GM12878 (cell line): Measurements from ENCODE around the gene NCKAP5L. TPM values are rescaled to one million over a fixed set of nuclear protein-coding genes. Genes with fewer than 3 reads are reported as not detected.

ENCODE experiments used
- ATAC-seq: fragments of 200-7000 bp; cut with Tn5 transposase; 3 replicates; pipeline ENCODE4 v1.9.1; 2020; ENCODE audit warnings: mild to moderate bottlenecking, moderate library complexity
- BruUV-seq: library from RNA; stranded (reverse); fragments of 400-500 nt; replicated peaks from 2 replicates; lab custom pipeline; 2021; lab: Mats Ljungman, UMichigan
- CTCF ChIA-PET: fragments of 300-600 bp; sonication (Branson Sonifier 250); formaldehyde crosslinking; extraction: SDS; loops from one replicate; lab custom pipeline; 2021; ENCODE audit warnings: inconsistent platforms; lab: Yijun Ruan, JAX
- POLR2A ChIA-PET: fragments of 350-600 bp; formaldehyde crosslinking; extraction: SDS; loops from one replicate; lab custom pipeline; 2021; ENCODE audit warnings: inconsistent platforms; lab: Charles Lee
- RAD21 ChIA-PET: fragments of 300-600 bp; sonication (Branson Sonifier 250); formaldehyde crosslinking; loops from one replicate; lab custom pipeline; 2023; ENCODE audit warnings: antibody characterized with exemption; ENCODE audit not compliant: unreplicated experiment; lab: Charles Lee
- SMC1A ChIA-PET: fragments of 300-600 bp; sonication (Branson Sonifier 250); formaldehyde crosslinking; loops from one replicate; lab custom pipeline; 2023; ENCODE audit not compliant: unreplicated experiment, uncharacterized antibody; lab: Charles Lee
- DNase-seq: peaks from one replicate; pipeline ENCODE4 v3.0.0-alpha.2; 2011; ENCODE audit warnings: low read depth, low spot score
- FAIRE-seq: peaks from 3 replicates; lab custom pipeline; 2011; peaks lifted over from hg19 to GRCh38; lab: Jason Lieb, UNC
- H2AFZ ChIP-seq: 2 replicates; pipeline ENCODE4 v1.6.0; 2011; ENCODE audit warnings: low read depth, low read length, control low read depth; ENCODE audit not compliant: control insufficient read depth
- H3K27ac ChIP-seq: 2 replicates; pipeline ENCODE4 v1.5.1; 2011; ENCODE audit warnings: control low read depth; ENCODE audit not compliant: control insufficient read depth, insufficient read depth
- H3K27me3 ChIP-seq, 2 experiments: replicated peaks in 1 of 2; 2 replicates each; pipeline versions ENCODE4 v1.6.0 to v1.6.1; 2011; ENCODE audit warnings: low read length in 1 of 2; ENCODE audit not compliant: control insufficient read depth in 2 of 2, insufficient read depth in 2 of 2
- H3K36me3 ChIP-seq, 2 experiments: 2 replicates each; pipeline ENCODE4 v1.5.1; 2011; ENCODE audit warnings: low read length in 1 of 2; ENCODE audit not compliant: control insufficient read depth in 2 of 2, insufficient read depth in 2 of 2
- H3K4me1 ChIP-seq: 2 replicates; pipeline ENCODE4 v1.6.1; 2011; ENCODE audit warnings: mild to moderate bottlenecking, low read length, moderate library complexity, mixed read lengths; ENCODE audit not compliant: control insufficient read depth, insufficient read depth
- H3K4me2 ChIP-seq: 2 replicates; pipeline ENCODE4 v1.6.0; 2011; ENCODE audit warnings: control low read depth; ENCODE audit not compliant: control insufficient read depth, insufficient read depth
- H3K4me3 ChIP-seq: fragments of 200-600 bp; sonication (generic); 2 replicates; pipeline ENCODE4 v1.5.1; 2016
- H3K79me2 ChIP-seq: 2 replicates; pipeline ENCODE4 v1.6.0; 2011; ENCODE audit warnings: low read length; ENCODE audit not compliant: control insufficient read depth, insufficient read depth
- H3K9ac ChIP-seq: 2 replicates; pipeline ENCODE4 v1.8.0; 2011; ENCODE audit warnings: low read length, control low read depth, mixed read lengths; ENCODE audit not compliant: control insufficient read depth, insufficient read depth
- H3K9me3 ChIP-seq: replicated peaks from 3 replicates; pipeline ENCODE4 v1.5.1; 2011; ENCODE audit warnings: mild to moderate bottlenecking, low read length; ENCODE audit not compliant: control insufficient read depth, insufficient read depth
- H4K20me1 ChIP-seq: 2 replicates; pipeline ENCODE4 v1.6.0; 2011; ENCODE audit not compliant: control insufficient read depth, insufficient read depth
- BHLHE40 ChIP-seq, 2 experiments: fragments of 450-650 bp in 1 of 2; IDR thresholded peaks; 2 replicates each; pipeline ENCODE4 v1.6.1; 2011 to 2017; ENCODE audit warnings: low read depth in 2 of 2, borderline replicate concordance in 1 of 2, improper control_type of control experiment in 1 of 2, low read length in 1 of 2, mild to moderate bottlenecking in 1 of 2
- CBX5 ChIP-seq: sonication (generic); IDR thresholded peaks from 2 replicates; pipeline ENCODE4 v1.6.1; 2016; ENCODE audit warnings: low read depth, moderate library complexity, mild to moderate bottlenecking, inconsistent platforms
- CTCF ChIP-seq, 3 experiments: IDR thresholded peaks in 2 of 3; conservative IDR thresholded peaks in 1 of 3; 2 replicates each; pipeline ENCODE4 v1.5.1; 2011; ENCODE audit warnings: low read depth in 3 of 3, low read length in 3 of 3, mild to moderate bottlenecking in 3 of 3, control low read depth in 2 of 3, moderate library complexity in 2 of 3, inconsistent platforms in 1 of 3, mixed read lengths in 1 of 3; ENCODE audit not compliant: control insufficient read depth in 2 of 3, insufficient read depth in 1 of 3; ENCODE audit errors: extremely low read depth in 1 of 3
- DPF2 ChIP-seq: fragments of 450-650 bp; IDR thresholded peaks from 2 replicates; pipeline ENCODE4 v1.6.1; 2017; ENCODE audit warnings: mild to moderate bottlenecking
- EED ChIP-seq: sonication (generic); IDR thresholded peaks from 2 replicates; pipeline ENCODE4 v1.6.1; 2016; ENCODE audit warnings: antibody characterized with exemption, low read depth
- HDGF ChIP-seq: fragments of 450-650 bp; IDR thresholded peaks from 2 replicates; pipeline ENCODE4 v1.6.1; 2016; ENCODE audit warnings: antibody characterized with exemption
- JUND ChIP-seq: IDR thresholded peaks from 2 replicates; pipeline ENCODE4 v1.6.1; 2012; ENCODE audit warnings: low read depth, mild to moderate bottlenecking, low read length, improper control_type of control experiment, moderate library complexity
- LARP7 ChIP-seq: fragments of 450-650 bp; IDR thresholded peaks from 2 replicates; pipeline ENCODE4 v1.6.1; 2017; ENCODE audit warnings: mild to moderate bottlenecking
- PAX5 ChIP-seq: IDR thresholded peaks from 2 replicates; pipeline ENCODE4 v1.6.1; 2011; ENCODE audit warnings: low read depth, low read length, borderline replicate concordance
- POU2F2 ChIP-seq: IDR thresholded peaks from 3 replicates; pipeline ENCODE4 v1.6.1; 2011; ENCODE audit warnings: low read depth, mild to moderate bottlenecking, low read length, borderline replicate concordance
- RAD21 ChIP-seq: IDR thresholded peaks from 2 replicates; pipeline ENCODE4 v1.6.1; 2011; ENCODE audit warnings: mild to moderate bottlenecking, low read depth, low read length, moderate library complexity; ENCODE audit not compliant: insufficient read depth
- RUNX3 ChIP-seq: IDR thresholded peaks from 2 replicates; pipeline ENCODE4 v1.6.1; 2012; ENCODE audit warnings: low read length, inconsistent platforms
- SMC3 ChIP-seq: IDR thresholded peaks from 2 replicates; pipeline ENCODE4 v1.6.1; 2011; ENCODE audit warnings: low read length, improper control_type of control experiment, borderline replicate concordance
- YY1 ChIP-seq: IDR thresholded peaks from 2 replicates; pipeline ENCODE4 v1.6.1; 2011; ENCODE audit warnings: low read depth, mild to moderate bottlenecking, low read length
- ZSCAN29 ChIP-seq: fragments of 450-650 bp; IDR thresholded peaks from 2 replicates; pipeline ENCODE4 v1.6.1; 2017; ENCODE audit warnings: mild to moderate bottlenecking, moderate library complexity
- WGBS: methylation state at CpG from one replicate; pipeline ENCODE4 v1.1.6; 2016; ENCODE audit warnings: low lambda C conversion rate; ENCODE audit not compliant: insufficient replicate concordance, insufficient coverage; ENCODE audit errors: missing lambda C conversion rate; 5-methylcytosine and 5-hydroxymethylcytosine counted together
- in situ Hi-C: fragments of 300-500 bp; cut with MboI; formaldehyde crosslinking; loops from 9 replicates; pipeline ENCODE4 v1.14.3; 2018; ENCODE audit warnings: mixed read lengths
- intact Hi-C: fragments of 100-400 bp; cut with micrococcal nuclease; formaldehyde crosslinking; loops from one replicate; pipeline ENCODE4 v1.14.2; 2022; ENCODE audit not compliant: unreplicated experiment
- polyA plus RNA-seq, 11 experiments: library from polyadenylated mRNA; depleted of rRNA in 4 of 11; unstranded in 6 of 11; stranded (reverse) in 5 of 11; fragments of >200 nt; fragmentation: Nextera tagmentation in 4 of 11; fragmentation: Illumina TruSeq in 1 of 11; extraction: Ambion mirVana in 4 of 11; extraction: Trizol in 1 of 11; gene quantifications; 1 replicate in 1 of 11; 2 replicates in 10 of 11; pipeline versions ENCODE4 v1.2.1 to v1.2.3, GENCODE V29; 2011 to 2016; ENCODE audit warnings: inconsistent platforms in 2 of 11, missing spikeins in 2 of 11, low read depth in 1 of 11
- total RNA-seq, 4 experiments: library from RNA; depleted of rRNA in 3 of 4; stranded (reverse); fragments of >200 nt in 3 of 4; fragmentation: Illumina TruSeq in 1 of 4; extraction: Trizol in 1 of 4; gene quantifications; 2 replicates each; pipeline versions ENCODE4 v1.2.1 to v1.2.3, GENCODE V29; 2013 to 2021

Gene NCKAP5L
- total and polyA plus RNA-seq, 10 of the 15 experiments (the other 5 are each of a cell fraction or from before 2014, with no cell fraction given), result 0.03 to 15.8 (median 4.4) TPM

GRCh38 chr12:49867570-49868341 lies 39.5 kb upstream of the NCKAP5L start (continued):
- TF ChIP-seq BHLHE40 (IDR thresholded peaks at IDR 0.05; ENCODE audit: borderline replicate concordance in 1 of 2, low read depth in 2 of 2, low read length in 1 of 2), result no peak

GRCh38 chr12:49866859-49867569 lies 38.8 kb upstream of the NCKAP5L start:
- Histone ChIP-seq H3K9me3 (no peaks in the 10 kb centered on the region), H3K27ac (no peak overlapping the region), H3K4me2 (no peak overlapping the region), H4K20me1 (0 out of 2 replicates have a peak, but pooled peaks cover 2% of the 10 kb centered on the region), H3K27me3 (no peaks in the 10 kb centered on the region; a peak in 2 of 4 replicates), H3K9ac (no peak overlapping the region), H3K4me3 (no peak overlapping the region), H2AFZ (peak overlapping the region; percentile 37; the same call in 1 of the 2 replicates), H3K36me3 (no peaks in the 10 kb centered on the region), H3K79me2 (no peaks in the 10 kb centered on the region), H3K4me1 (no peaks in the 10 kb centered on the region)
- 48% methylated on average over 15 of the region's 19 CpGs for WGBS
- DNase-seq, result no peak
- peak; percentile 96 for ATAC-seq
- in situ Hi-C loops (no loop called here), intact Hi-C loops (loop anchor here (5.0 to 10.0 kb wide), 2 partner anchors 188 to 205 kb away; partner anchors contain the start of gene ASIC1)
- POLR2A ChIA-PET, result no interaction called here
- CTCF ChIA-PET, result interaction anchor here (0.6 to 3.7 kb wide), 22 partner anchors 12 to 430 kb away, joined by 3 to 21 read pairs (median 3); partner anchors contain the start of gene BCDIN3D
- RAD21 ChIA-PET, result interaction anchor here (0.6 to 1.1 kb wide), 3 partner anchors 79 to 259 kb away, joined by 3 to 4 read pairs (median 4); no protein-coding TSS in a partner anchor
- SMC1A ChIA-PET, result interaction anchor here (0.8 to 1.8 kb wide), 5 partner anchors 61 to 204 kb away, joined by 3 to 7 read pairs (median 4); no protein-coding TSS in a partner anchor
- BruUV-seq, result no TSS peak
- FAIRE-seq, result peak; percentile 82
- TF ChIP-seq SMC3, result peak; percentile 69
- no peak for TF ChIP-seq PAX5
- TF ChIP-seq LARP7, result 0 out of 2 replicates have a peak, but pooled peaks have one; percentile 15
- TF ChIP-seq HDGF, result no peak
- TF ChIP-seq DPF2, result no peak
- no peak for TF ChIP-seq JUND
- 0 out of 2 replicates have a peak, but pooled peaks have one; percentile 42 for TF ChIP-seq YY1
- TF ChIP-seq RAD21, result peak; percentile 74
- no peak for TF ChIP-seq CBX5
- TF ChIP-seq POU2F2, result peak; percentile 98
- 0 out of 2 replicates have a peak, but pooled peaks have one; percentile 15 for TF ChIP-seq RUNX3
- TF ChIP-seq ZSCAN29, result no peak
- TF ChIP-seq EED, result no peak
- peak; percentile 94 to 99 (median 99); a peak in 5 of 6 replicates for TF ChIP-seq CTCF (IDR thresholded peaks at IDR 0.05 in 2 of 3, conservative IDR thresholded peaks at IDR 0.05 in 1 of 3; ENCODE audit: control insufficient read depth in 2 of 3, extremely low read depth in 1 of 3, insufficient read depth in 1 of 3, low read depth in 3 of 3, low read length in 3 of 3)
